Breast epithelium (tissue), 3 donors: Measurements from ENCODE around the gene CDH4.

Experiments used
- CTCF ChIP-seq, 3 donors: fragments of 450-650 bp; IDR thresholded peaks; one replicate each; pipeline ENCODE4 v1.5.1; 2016 to 2017; ENCODE audit warnings: antibody characterized with exemption in 3 of 3, mild to moderate bottlenecking in 3 of 3, moderate library complexity in 3 of 3
- POLR2AphosphoS5 ChIP-seq, 3 donors: sonication (generic); formaldehyde crosslinking; IDR thresholded peaks; one replicate each; pipeline ENCODE4 v1.6.1; 2017; ENCODE audit warnings: antibody characterized with exemption in 3 of 3

GRCh38 chr20:61510778-61511330, 258.8 kb downstream of the CDH4 start:
- no peak for TF ChIP-seq CTCF (IDR thresholded peaks at IDR 0.05)
- TF ChIP-seq POLR2AphosphoS5 (IDR thresholded peaks at IDR 0.05), result no peak
